CD4-positive, alpha-beta T cell treated with Interleukin-6 at 100 ng/mL for 8 hours (primary cell): ENCODE results near the gene PAFAH1B2.

ENCODE experiments used
- DNase-seq: peaks from one replicate; pipeline ENCODE4 v3.0.0-alpha.2; 2020; ENCODE audit warnings: mixed read lengths, low spot score

Gene PAFAH1B2

GRCh38 chr11:117188620-117189081 is 44.6 kb downstream of the PAFAH1B2 start:
- DNase-seq = no peak

- no peak for DNase-seq
Observed at GRCh38 chr11:117189191-117189940, 45.3 kb downstream of the PAFAH1B2 start.

DNA sequence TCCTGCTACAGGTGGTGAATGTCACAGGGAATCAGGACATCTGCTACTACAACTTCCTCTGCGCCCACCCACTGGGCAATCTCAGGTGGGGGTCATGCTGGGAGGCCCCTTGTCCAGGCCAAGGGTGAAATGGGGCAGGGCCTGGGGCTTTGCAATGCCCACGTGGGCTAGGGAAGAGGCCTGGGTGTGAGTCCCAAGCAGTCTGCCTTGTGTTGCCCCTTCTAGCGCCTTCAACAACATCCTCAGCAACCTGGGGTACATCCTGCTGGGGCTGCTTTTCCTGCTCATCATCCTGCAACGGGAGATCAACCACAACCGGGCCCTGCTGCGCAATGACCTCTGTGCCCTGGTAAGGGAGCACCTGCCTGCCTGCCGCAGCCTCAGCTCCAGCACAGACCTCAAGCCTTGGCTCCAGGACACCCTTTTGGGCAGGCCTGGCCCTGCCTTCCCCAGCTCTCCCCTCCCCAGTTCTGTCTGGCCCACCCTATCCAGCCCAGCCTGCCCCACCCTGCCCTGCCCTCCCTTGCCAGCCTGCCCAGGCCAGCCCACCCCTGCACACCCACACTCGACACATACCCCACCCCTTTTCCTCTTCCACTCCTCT is 46.0 kb downstream of the PAFAH1B2 start:
- no peak for DNase-seq

- DNase-seq = no peak
Observed at GRCh38 chr11:117191680-117192400, 47.8 kb downstream of the PAFAH1B2 start.

DNA sequence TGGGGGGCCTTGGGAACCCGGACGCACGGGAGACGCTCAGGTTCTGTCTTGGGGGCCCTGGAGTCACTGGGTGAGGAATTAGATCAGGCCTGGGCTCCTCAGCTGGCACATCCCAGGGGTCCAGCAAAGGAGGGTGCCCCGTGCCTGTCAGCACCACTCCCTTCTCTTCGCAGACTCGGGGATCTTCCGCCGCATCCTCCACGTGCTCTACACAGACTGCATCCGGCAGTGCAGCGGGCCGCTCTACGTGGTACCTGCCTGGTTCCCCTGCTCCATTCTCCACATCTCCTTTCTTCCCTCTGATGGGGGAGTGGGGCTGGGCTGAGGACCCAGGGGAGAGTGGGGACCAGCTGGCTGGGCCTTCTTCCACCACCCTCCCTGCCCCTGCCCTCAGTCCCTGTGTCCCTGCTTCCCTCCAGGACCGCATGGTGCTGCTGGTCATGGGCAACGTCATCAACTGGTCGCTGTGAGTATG is 48.4 kb downstream of the PAFAH1B2 start:
- no peak for DNase-seq

GRCh38 chr11:117193130-117194020 is 49.3 kb downstream of the PAFAH1B2 start:
- no peak for DNase-seq

GRCh38 chr11:117194267-117194666 is 50.2 kb downstream of the PAFAH1B2 start:
- DNase-seq = no peak

DNA sequence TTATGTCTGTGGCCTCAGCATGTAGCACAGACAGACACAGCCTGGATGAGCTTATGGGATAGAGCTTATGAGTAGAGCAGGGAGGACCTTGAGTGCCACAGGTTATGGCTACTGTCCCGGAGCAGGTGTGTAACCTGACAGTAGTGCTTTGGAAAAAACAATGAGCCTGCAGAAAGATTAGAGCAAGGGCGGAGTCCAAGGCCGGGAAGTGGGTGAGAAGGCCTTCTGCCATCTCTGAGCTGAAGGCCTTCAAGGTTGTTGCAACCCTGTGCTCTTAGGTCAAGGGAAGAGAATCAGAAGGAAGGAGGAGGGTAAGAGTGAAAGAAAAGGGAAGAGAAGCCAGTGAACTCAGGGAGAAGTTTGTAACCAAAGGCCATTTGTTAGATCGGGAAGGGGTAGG is 51.2 kb downstream of the PAFAH1B2 start:
- no peak for DNase-seq

GRCh38 chr11:117195761-117196160 is 51.7 kb downstream of the PAFAH1B2 start:
- DNase-seq = no peak

- no peak for DNase-seq
Observed at GRCh38 chr11:117197006-117197405, 52.9 kb downstream of the PAFAH1B2 start.

DNA sequence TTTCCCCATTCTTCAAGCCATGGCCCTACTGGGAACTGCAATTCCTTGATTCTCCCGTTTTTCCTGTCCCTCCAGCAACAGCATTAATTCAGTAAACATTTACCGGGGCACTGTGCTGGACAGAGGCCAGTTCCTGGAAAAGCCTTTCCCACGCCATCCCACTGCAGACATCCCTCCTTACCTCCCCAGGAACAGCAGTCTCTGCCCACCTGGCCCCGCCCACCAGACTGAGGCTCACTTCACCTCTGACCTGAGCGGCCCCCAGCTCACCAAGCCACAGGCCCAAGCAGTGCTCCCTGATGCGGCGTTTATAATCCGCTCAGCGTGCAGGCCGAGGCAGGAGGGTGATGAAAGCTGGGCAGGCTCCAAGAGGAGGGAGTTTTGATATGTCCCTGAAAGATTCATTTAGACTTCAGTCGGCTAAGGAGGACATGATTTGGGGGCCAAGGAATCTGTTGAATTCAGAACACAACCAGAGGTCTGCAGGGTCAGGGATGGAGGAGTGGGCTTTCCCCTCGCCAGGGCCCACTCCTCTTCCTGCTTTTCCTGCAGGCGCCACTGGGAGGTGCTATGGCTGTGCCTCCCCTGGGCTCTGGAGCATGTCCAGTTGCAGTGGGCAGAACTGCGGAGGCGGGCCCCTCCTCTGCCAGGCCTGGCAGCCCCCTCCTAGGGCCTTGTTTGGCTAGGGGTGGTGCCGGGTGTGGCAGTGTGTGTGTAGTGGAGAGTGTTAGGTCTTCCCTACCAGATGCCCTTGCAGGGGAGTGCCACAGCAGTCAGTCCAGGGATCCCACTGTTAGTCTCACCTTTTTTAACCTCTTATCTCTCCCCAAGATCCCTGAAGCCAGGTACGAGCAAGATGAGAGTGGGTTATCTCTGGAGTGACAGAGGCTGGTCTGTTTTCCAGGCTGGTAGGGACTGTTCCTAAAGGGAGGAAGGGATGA is 53.7 kb downstream of the PAFAH1B2 start:
- no peak for DNase-seq

GRCh38 chr11:117198613-117199012 is 54.5 kb downstream of the PAFAH1B2 start:
- DNase-seq = no peak

- DNase-seq = no peak
Observed at GRCh38 chr11:117199053-117199915, 55.2 kb downstream of the PAFAH1B2 start, which contains the start of gene TAGLN. TSS of gene TAGLN (plus strand) at chr11:117199370. CDS start at chr11:117203014, 3,644 bp downstream.

DNA sequence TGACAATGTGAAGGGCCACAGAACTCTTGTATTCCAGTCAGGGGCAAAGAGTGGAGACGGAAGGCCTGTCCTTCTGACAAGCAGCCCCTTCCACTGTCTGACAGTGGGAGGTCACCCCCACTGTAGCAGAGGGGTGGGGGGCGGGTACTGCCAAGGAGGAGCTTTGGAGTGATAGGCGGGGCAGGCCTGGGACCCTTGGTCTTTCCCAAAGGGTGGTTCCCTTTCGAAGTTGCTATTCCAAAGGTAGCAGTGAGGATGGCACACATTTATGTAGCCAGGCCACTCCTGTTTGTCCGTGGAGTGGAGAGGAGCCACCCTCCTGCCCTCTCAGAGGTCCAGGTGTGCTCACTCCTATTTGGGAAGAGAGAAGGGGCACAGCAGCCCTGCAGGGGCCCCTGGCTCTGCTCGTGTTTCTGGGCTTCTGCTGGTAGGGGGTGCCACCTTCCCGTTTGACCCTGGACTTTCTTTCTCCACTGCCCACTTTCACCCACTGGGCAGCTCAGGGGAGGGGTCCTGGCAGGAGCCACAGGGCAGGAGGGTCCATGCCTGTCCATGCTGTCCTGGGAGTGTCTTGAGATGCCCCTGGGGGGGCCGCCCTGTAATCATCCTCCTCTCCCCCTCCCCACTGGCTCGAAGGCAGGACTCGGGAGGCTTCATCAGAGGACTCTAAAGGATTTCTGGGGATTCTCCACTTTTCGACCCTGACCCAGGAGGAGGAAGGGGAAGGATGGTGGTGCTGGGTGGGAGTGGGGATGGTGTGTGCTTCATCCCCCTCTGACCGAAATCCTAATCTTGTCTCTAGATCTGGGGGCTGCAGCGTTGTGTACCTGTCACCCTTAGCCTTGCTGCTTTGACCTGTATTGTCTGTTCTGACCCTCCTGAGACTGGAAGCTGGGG is 56.1 kb downstream of the PAFAH1B2 start:
- no peak for DNase-seq

DNA sequence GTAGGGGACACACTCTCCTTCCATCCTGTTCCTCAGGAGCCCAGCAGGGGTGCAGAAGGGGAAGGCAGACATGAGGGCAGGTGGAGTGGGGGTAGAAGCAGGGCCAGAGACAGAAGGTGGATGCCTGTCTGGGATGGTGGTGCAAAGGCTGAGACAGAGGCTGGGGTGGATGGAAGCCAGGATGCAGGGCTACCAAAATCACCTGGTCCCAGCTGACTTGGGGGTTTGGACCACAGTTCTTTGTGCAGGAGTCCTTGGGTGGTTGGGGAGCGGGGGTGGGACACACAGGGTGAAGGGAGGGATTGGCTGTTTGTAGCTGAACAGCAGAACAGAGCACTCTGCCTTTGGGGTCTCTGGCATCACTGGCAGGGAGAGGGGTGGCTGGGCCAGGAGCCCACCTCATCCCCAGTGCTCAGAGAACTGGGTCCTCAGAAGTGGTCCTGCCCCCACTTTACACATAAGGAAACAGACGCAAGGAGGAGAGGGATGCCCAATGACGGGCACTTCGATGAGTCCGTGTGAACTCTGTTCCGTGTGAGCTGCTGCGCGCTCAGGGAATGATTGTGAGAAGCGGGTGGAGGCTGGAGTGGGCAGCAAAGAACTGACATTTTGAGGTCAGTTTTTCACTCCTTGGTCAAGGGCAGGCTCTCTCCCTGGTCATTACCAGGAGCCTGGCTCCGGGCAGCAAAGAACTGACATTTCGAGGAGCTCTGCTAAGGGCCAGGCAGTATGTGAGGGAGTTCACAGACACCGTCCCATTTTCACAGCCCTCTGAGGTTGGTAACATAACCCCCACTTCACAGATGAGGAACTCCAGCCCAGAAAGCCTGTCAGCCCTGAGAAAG is 56.9 kb downstream of the PAFAH1B2 start:
- DNase-seq = no peak

DNA sequence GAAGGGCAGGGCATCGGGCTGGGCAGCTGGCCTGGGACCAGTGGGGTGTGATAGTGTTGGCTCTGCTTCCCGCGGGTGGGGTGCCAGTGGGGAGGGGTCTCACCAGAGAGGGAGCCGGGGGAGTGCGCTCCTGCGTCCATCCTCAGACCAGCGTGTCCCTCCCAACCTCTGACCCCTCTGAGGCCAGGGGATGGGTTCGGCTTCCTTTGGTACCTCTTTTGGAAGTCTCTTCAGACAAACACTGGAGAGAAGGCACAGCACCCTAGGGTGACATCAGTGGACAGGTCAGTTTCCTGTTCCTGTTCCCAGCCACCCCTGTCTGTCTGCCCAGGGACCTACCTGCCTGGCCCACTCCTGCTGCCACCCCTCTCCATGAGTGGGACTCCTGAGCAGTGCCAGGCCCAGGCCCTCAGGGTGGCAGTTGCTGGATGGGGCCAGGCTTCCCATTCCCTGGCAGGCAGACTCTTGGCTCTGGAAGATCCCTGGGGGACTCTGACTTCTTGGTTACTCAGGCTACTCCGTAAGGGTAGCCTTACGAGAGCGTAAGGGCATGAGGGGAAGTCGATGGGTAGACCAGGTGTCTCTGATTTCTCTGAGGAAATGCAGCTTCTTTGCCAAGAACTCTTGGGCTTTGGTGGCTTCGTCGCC is 57.7 kb downstream of the PAFAH1B2 start:
- no peak for DNase-seq
